Measurements from ENCODE around the gene YAP1.

- TF ChIP-seq CTCF (IDR thresholded peaks at IDR 0.05) (no peak), POLR2A (IDR thresholded peaks at IDR 0.05) (no peak), EP300 (IDR thresholded peaks at IDR 0.05) (no peak)
These were observed 74.2 kb downstream of the YAP1 start for GRCh38 chr11:102184269-102184987.
